BJ (cell line): ENCODE results near the gene TMTC1. TPM values are rescaled to one million over a fixed set of nuclear protein-coding genes. Genes with fewer than 3 reads are reported as not detected.

Experiments
- CTCF ChIA-PET: fragments of 350-600 bp; formaldehyde crosslinking; extraction: SDS; loops from one replicate; lab custom pipeline; 2021; ENCODE audit warnings: antibody characterized with exemption, inconsistent platforms; lab: Yijun Ruan, JAX
- POLR2A ChIA-PET: fragments of 300-600 bp; sonication (Branson Sonifier 250); formaldehyde crosslinking; extraction: SDS; loops from one replicate; lab custom pipeline; 2021; ENCODE audit warnings: antibody characterized with exemption; lab: Charles Lee
- DNase-seq: peaks from one replicate; pipeline ENCODE4 v3.0.0-alpha.2; 2011; ENCODE audit warnings: low read depth
- H3K27me3 ChIP-seq: 2 replicates; pipeline ENCODE4 v1.6.0; 2011; ENCODE audit warnings: low read length; ENCODE audit not compliant: control insufficient read depth, insufficient read depth
- H3K36me3 ChIP-seq: 2 replicates; pipeline ENCODE4 v1.5.1; 2011; ENCODE audit warnings: low read length; ENCODE audit not compliant: control insufficient read depth, insufficient read depth
- H3K4me3 ChIP-seq: 2 replicates; pipeline ENCODE4 v1.5.1; 2011; ENCODE audit warnings: low read depth, mild to moderate bottlenecking, control low read depth, low read length
- polyA plus RNA-seq: library from polyadenylated mRNA; depleted of rRNA; stranded (reverse); fragments of >200 nt; gene quantifications from 2 replicates; pipeline ENCODE4 v1.2.3, GENCODE V29; 2011
- TF ChIP-seq, protein P1 (sequence below): IDR thresholded peaks from 2 replicates; pipeline ENCODE4 v1.5.1; 2011; ENCODE audit warnings: low read depth, mild to moderate bottlenecking, control low read depth, inconsistent platforms, low read length, moderate library complexity; ENCODE audit not compliant: insufficient read depth

Gene TMTC1
- polyA plus RNA-seq, 1 experiment = 21.8 TPM

DNA sequence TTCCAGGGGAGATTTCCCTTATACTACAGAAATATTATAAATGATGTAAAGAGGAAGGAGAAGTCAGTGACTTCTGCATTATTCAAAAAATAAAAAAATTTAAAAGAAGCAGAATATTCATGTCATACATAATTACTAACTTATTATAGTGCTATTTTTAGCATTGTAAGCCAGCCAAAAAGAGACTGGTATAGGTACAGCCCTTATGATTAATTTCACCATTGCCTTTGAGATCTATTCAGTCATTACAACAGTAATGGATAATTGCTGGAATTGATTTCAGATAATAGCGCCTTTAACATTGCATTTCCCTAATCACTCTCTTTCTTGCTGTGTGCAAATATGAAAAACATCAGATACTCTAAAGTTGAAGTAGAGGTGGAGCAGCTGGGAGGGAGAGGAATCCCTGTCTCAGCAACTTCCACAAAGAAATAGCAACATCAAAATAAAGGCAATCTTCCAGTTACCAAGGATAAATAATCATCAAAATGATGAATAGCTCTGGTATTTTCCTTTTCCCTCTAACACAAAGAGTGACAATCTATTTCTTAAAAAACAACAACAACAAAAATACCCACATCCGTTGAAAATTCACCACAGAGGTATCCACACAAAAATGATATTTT lies 214.5 kb downstream of the TMTC1 start:
- Histone ChIP-seq H3K36me3 (no peaks in the 10 kb centered on the region), H3K27me3 (no peaks in the 10 kb centered on the region), H3K4me3 (no peak overlapping the region)
- TF ChIP-seq, protein P1, sequence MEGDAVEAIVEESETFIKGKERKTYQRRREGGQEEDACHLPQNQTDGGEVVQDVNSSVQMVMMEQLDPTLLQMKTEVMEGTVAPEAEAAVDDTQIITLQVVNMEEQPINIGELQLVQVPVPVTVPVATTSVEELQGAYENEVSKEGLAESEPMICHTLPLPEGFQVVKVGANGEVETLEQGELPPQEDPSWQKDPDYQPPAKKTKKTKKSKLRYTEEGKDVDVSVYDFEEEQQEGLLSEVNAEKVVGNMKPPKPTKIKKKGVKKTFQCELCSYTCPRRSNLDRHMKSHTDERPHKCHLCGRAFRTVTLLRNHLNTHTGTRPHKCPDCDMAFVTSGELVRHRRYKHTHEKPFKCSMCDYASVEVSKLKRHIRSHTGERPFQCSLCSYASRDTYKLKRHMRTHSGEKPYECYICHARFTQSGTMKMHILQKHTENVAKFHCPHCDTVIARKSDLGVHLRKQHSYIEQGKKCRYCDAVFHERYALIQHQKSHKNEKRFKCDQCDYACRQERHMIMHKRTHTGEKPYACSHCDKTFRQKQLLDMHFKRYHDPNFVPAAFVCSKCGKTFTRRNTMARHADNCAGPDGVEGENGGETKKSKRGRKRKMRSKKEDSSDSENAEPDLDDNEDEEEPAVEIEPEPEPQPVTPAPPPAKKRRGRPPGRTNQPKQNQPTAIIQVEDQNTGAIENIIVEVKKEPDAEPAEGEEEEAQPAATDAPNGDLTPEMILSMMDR = no peak
- POLR2A ChIA-PET = no interaction called here
- CTCF ChIA-PET = no interaction called here
- DNase-seq = no peak

DNA sequence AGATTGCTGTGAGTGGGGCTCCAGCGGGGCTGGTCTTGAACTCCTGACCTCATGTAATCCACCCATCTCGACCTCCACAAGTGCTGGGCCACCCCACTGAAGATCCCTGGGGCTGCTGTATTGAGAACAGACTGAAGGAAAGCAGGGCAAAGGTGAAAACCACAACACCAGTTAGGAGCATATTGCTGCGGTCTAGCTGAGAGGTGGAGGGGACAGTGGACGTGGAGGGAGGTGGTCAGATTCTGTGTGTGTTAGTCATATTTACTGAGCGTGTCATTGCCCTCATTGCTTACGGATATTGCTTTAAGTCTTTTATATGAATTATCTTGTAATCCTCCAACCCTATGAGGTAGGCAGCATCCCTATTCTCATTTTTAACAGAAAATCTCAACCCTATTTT lies 217.3 kb downstream of the TMTC1 start:
- ChIA-PET POLR2A (no interaction called here), CTCF (interaction anchor here (2.0 kb wide), 1 partner anchor 12 kb away, joined by 4 read pairs; no protein-coding TSS in a partner anchor)
- Histone ChIP-seq H3K36me3 (no peaks in the 10 kb centered on the region), H3K27me3 (no peaks in the 10 kb centered on the region), H3K4me3 (no peak overlapping the region)
- TF ChIP-seq, protein P1 = no peak
- DNase-seq = no peak

DNA sequence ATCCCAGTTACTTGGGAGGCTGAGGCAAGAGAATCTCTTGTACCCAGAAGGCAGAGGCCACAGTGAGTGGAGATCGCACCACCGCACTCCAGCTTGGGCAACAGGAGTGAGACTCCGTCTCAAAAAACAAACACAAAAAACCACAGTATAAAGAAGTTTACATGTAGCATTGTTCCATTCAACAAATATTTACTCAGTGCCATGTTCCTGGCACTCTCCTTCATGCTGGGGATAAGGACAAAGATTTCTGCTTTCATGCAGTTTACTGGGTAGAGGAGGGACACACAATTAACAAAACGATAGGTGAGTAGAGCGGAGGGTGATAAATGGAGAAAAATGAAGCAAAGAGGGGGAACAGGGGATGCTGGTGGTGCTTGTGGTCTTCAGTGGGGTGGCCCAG lies 218.0 kb downstream of the TMTC1 start:
- DNase-seq = no peak
- POLR2A ChIA-PET = no interaction called here
- Histone ChIP-seq H3K4me3 (no peak overlapping the region), H3K36me3 (no peaks in the 10 kb centered on the region), H3K27me3 (no peaks in the 10 kb centered on the region)
- TF ChIP-seq, protein P1 = no peak
- CTCF ChIA-PET = no interaction called here

DNA sequence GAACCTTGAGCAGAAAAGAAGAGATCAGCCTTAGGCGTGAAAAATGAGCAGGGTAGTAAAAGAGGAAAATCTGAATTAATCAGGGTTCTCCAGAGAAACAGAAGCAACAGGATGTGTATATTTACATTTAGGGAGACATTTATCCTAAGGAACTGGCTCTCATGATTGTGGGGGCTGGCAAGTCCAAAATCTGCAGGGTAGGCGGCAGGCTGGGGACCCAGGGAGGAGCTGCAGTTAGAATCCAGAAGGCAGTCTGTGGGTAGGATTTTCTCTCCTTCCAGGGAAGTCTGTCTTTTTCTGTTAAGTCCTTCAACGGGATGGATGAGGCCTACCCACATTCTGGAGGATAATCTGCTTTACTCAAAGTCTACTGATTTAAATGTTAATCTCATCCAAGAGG lies 218.8 kb downstream of the TMTC1 start:
- Histone ChIP-seq H3K36me3 (no peaks in the 10 kb centered on the region), H3K27me3 (no peaks in the 10 kb centered on the region), H3K4me3 (no peak overlapping the region)
- ChIA-PET POLR2A (no interaction called here), CTCF (interaction anchor here (1.0 kb wide), 1 partner anchor 19 kb away, joined by 3 read pairs; no protein-coding TSS in a partner anchor)
- TF ChIP-seq, protein P1 = no peak
- DNase-seq = no peak

DNA sequence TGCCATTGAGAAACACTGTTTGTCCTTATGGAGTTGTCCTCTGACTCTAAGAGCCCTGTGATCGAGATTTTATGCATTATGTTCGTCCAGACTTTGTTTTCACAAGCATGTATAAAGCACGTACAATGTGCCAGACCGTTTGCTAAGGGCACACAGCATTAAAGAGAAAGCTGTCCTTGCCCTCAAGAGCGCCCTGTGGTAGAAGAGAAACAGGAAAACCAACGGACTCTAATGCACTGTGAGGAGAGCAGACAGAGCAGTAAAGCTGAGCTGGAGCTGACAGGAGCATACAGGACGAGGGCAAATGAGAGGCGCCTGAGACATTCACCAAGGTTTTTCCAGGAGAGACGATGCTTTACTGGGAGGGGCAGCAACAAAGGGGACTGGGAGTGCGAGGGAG lies 220.1 kb downstream of the TMTC1 start:
- ChIA-PET POLR2A (no interaction called here), CTCF (interaction anchor here (0.9 to 1.2 kb wide), 3 partner anchors 11 to 25 kb away, joined by 3 read pairs; no protein-coding TSS in a partner anchor)
- Histone ChIP-seq H3K4me3 (no peak overlapping the region), H3K27me3 (no peaks in the 10 kb centered on the region), H3K36me3 (no peaks in the 10 kb centered on the region)
- no peak for DNase-seq
- TF ChIP-seq, protein P1 = no peak
